ENCODE results near the gene WLS.

WLS gene

DNA sequence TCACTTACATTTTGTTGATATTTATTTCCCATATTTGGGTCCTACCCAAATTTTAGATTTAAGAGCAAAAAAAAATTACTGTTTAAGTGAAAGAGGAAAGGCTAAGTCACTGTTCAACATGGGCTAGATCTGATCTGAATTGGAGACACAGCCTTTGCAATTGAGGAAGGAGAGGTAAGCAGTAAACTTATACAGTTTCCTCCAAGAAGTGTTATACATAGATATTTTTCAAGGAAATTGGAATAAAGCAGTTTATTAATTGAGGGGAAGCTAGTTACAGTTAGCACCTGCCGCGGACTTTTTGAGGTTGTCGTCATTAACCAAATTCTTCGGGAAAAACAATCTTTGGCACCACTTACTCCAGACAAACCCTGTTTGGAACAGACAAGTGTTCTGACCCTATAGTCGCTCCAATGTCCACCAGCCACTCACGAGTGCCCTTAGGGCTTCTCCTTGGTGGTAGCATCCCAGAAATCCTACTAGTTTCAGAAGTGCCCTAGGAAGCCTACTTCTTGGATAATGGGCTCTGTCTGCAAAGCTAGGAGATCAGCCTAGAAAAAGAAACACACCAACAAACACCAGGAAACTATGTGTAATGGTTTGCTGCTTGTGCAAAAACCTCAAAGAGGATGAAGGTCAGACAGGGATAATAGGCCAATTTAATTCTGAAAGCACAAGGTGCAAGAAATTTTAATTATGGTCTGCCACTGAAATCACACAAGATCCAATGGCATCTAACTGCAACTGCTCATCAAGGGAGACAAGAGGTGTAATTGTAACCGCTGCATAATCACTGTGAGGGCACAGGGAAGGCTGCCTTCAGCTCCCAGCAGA lies 2.5 kb downstream of the WLS start:
- in situ Hi-C loops (cut with HindIII; ENCODE audit: low sequenced_read_pairs), result no loop called here

DNA sequence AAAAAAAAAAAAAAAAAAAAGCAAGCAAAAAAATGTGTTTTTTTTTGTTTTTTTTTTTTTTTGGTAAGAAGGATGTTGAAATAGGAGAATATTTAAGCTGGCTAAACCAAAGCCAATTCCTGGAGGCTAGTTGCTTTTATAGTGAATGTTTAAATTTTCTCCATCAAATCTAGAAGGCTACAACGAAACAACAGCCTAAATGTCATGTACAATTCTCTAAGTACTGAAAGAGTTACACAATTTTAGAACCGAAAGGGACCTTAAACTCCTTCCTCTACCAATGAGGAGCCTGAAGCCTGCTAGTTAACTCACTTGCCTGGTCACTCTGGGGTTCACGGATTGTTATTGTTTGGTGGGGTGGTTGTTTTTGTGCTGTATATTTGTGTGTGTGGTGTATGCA lies 3.5 kb downstream of the WLS start:
- in situ Hi-C loops (cut with HindIII; ENCODE audit: low sequenced_read_pairs), result no loop called here

DNA sequence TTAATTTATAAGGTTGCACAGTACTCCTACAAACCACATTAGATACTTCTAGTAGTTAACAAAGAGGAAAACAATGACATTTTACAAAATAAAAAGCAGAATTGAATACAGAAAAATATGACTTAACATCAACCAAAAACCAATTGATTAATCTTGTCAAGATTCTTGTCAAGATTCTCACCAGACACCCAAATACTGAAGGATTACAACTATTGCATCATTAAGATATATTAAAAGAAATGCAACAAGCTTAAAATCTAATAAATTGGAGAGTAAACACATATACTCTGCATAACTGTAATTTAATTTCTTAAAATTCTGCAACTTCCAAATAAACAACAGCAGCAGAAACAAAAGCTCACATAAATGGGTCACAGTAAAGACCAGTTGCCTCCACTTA lies 4.7 kb downstream of the WLS start:
- in situ Hi-C loops (cut with HindIII; ENCODE audit: low sequenced_read_pairs), result no loop called here

DNA sequence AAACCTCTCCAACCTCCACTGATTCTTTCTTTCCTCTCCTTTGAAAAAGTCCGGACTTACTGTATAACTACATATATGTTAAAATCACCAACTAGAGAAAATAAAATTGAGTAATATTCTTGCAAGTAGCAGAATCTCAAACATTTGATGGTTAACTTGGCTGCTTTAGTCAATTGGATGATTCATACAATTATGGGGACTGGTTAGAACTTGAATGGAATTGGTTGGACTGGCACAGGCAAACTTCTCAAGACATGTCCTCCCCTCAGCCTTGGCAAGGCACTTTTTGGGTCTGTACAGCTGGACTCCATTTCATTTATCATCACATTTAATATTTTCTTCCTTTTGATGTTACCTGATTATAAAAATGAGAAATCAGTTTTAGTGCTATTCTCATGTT lies 6.5 kb downstream of the WLS start:
- in situ Hi-C loops (cut with HindIII; ENCODE audit: low sequenced_read_pairs), result no loop called here

DNA sequence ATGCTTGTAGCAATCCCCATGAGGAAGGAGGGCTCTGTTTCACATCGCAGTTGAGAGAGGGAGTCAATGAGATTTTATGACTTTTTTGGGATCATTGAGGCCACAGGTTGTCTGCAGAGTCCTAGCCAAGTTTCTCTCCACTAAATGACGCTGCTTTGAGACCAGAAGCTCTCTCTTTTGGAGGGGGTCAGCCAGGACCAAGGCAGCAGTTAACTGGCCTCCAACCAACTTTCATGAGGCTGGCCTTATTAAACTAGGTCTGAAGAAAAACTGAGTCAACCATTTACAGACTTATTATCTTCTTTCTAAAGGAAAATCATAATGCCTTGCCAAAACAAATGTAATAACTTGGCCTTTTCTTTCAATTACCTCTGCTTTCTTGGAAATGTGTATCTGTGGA lies 8.6 kb downstream of the WLS start:
- in situ Hi-C loops (cut with HindIII; ENCODE audit: low sequenced_read_pairs), result loop anchor here (5.0 kb wide), 2 partner anchors 51 to 79 kb away; no protein-coding TSS in a partner anchor

DNA sequence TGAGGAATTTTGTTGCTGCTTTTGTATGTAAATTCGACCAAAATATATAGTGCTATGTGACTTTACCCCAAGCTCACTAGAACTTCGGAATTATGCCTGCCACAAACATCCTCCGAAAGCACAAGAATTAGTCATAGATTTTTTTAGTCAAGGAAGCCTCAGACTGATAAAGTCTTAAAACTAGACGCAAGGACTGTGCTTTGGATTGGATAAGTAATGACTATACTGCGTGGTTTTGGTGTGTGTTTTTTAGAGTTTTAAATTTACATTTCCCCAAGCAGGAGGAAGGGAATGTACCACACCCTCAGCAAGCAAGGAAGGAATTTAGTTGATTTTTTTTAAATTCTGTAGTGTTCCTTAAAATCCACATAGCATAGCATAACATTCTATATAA lies 10.3 kb downstream of the WLS start:
- in situ Hi-C loops (cut with HindIII; ENCODE audit: low sequenced_read_pairs), result loop anchor here (5.0 kb wide), 2 partner anchors 50 to 80 kb away; no protein-coding TSS in a partner anchor

DNA sequence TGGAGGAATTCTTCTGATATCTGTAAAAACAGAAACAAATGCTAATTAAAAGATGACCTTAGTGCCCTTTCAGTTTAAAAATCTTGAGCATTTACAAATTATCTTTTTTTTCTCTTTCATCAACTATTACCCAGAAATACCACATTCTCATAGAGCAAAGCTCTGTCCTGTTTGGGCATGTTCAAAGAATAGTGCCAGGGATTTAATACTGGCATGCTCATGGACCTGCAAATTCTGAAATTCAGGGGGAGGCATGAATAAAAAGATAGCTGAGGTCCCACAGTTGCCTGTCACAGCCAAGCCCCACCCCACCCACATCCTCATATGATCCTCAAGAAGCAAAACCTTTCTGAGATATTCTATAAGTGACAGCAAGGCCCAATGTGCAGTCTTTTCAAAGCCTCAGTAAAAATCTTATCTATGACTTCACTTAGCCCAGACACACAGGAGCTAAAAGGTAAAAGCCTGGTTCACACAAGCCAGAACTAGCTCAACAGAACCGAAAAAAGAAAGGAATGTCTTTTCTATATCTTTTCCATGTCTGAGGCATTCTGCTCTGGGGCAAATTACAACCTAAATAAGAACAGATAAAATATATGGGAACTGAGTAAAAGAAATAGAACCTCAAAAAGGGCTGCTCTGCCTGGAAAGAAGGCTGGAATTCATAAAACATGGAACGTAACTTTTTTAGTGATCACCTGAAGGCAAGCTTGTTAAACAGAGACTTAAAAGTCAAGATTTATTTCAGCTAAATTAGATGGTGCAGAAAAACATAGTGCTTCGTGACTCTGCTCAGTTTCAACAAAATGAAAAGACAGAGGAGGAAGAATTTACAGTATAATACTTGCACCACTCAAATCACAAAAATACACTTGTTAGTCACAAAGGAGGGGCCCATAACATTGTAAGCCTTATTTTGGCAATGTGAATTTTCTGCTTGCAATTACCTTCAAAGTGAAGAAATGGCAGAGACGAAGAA lies 11.0 kb downstream of the WLS start:
- in situ Hi-C loops (cut with HindIII; ENCODE audit: low sequenced_read_pairs), result loop anchor here (5.0 kb wide), 2 partner anchors 49 to 81 kb away; no protein-coding TSS in a partner anchor

DNA sequence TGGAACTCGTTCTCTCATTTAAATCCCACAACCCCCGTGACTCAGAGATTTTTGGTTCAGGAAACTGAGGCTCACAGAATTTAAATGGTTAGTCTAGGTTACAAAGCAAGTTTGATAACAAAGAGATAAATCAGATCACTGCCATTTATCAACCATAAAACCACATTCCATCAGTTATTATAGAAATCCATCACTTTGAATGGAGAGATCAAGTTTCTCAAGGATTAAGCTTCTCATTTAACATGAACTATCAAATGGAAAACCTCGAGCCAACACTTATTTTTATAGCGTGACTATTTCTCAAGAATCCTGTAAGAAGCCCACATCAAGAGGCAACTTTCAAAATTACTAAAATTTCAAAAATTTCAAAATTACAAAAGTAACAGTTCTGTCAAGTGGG lies 11.9 kb downstream of the WLS start:
- in situ Hi-C loops (cut with HindIII; ENCODE audit: low sequenced_read_pairs), result loop anchor here (5.0 kb wide), 2 partner anchors 48 to 82 kb away; no protein-coding TSS in a partner anchor

DNA sequence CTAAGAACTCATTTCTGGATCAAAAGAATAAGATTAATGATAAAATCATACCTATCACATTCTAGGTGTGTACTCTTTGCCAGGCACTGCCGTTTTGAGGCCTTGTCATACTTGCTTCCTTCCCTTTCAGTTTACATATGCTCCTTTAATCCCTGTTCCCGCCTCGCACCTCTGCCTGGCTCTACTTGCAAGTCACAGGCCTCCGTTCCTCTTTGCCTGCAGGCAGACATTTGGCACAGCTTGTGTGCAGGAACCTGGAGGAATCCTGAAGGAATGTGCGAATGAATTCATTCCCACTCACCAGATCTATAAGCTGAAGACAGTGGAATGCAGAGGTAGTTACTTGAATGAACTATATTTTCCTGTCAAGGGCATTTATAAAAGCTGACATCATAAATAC lies 13.8 kb downstream of the WLS start:
- in situ Hi-C loops (cut with HindIII; ENCODE audit: low sequenced_read_pairs), result no loop called here

DNA sequence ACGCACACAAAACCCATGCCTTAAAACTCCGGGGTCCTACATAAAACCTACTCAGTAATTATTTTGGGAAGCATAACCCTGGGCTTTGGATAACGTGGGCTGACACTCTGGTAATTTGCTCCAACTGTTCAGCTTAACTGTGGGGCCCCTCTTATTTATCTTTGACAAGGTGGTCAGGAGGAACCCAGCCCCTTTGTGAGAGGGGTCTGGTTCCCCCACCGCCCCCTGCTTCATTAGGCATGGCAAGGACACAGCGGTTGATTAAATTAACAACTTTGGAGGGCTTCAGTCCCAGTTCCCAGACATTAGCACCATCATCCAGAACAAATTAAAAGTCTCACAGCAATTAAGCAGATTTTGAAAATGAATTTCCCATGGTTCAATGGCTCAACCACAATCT lies 14.7 kb downstream of the WLS start:
- in situ Hi-C loops (cut with HindIII; ENCODE audit: low sequenced_read_pairs), result no loop called here

DNA sequence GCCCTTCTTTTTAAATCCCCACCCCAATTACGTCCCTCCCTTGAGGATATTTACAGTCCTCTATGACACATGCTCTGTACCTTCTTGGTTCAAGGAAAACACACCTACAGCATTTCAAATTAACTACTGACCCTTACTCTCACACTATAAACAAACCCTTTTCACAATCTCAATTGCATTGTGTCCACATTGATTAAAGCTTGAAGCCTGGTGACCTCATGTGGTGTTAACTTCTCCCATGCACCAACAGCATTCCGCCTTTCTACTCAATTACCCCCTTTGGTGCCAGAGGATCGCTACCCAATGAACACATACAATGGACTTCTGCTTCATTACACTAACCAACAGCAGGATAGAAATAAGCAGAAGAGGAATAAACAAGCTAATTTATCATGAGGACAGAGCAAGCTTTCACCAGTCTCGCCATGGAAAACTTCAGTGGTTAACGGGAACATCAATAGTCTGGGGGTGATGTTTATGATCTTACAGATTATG lies 15.2 kb downstream of the WLS start:
- in situ Hi-C loops (cut with HindIII; ENCODE audit: low sequenced_read_pairs), result no loop called here

DNA sequence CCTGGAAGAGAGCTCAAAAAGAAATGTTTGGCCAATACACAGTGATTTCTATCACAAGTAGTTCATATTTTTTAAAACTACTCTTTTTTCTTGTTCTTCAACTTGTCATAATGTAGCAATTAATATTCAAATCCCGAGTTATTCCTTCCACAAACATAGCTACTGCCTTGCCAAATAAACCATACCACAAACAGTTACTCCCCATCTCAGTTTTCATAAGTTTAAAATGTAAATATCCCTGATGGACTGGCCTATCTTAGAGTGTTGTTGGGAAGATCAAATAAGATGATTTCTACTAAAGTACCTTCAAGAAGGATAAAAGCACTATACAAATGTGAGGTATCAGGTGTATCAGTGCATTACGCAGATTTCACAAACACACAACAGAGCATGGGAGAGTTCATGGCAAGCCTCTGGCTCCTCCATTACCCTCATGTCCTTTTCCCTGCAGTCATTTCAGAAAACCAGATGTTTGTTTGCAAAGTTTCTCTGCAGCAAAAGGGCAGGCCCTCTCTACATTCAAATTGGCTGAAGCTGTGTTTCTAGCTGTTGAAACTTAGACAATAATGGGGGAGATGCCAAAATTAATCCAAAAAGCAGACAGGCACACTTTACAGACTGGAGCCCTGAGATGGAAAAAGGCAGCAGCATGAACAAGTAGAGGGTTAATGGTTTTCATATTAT lies 16.1 kb downstream of the WLS start:
- in situ Hi-C loops (cut with HindIII; ENCODE audit: low sequenced_read_pairs), result no loop called here

DNA sequence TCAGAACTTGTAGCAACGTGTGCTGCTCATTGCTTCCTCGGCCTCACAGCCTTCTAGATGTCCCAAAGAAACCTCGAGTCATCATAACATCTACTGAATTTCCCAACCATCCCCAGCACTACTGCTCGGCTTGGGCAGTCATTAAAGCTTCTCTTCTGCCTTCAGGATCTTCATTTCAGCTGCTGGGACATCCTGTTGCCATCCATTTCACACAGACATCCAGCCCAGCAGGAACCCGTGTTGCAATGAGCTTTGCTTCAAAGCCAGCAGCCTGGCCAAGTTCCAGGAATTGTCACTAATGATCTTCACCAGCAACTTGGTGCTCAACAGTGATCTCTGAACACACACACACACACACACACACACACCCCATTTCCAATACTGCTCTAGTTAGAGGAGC lies 18.5 kb downstream of the WLS start:
- in situ Hi-C loops (cut with HindIII; ENCODE audit: low sequenced_read_pairs), result loop anchor here (5.0 kb wide), 1 partner anchor 87 kb away; no protein-coding TSS in a partner anchor

DNA sequence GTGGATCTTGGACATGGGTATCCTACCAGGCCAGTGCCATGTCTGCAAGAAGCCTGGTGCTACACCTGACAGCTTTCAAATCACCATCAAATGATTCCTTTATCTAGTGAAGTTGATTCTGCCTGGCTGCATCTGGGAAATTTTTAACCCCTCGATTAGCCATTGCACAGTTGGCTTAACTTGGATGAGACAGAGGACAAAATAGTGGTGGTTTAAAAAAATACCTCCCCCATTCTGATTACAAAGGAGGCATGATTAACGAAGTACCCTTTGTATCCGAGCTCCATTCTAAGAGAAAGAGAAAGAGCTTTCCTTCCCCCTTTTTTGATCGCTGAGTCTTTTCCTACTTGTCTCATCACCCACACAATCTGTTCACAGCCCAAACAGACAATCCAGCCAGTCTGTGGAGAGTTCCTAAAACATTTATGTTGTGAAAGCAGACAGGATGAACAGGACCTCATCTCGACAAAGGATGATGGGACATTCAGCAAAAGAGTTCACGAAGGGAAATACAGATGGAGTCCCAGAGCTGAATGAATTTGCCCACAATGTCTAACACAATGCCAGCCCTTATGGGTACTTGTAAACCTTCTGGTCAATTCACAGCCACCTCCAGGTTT lies 20.5 kb downstream of the WLS start:
- in situ Hi-C loops (cut with HindIII; ENCODE audit: low sequenced_read_pairs), result loop anchor here (5.0 kb wide), 1 partner anchor 85 kb away; no protein-coding TSS in a partner anchor

DNA sequence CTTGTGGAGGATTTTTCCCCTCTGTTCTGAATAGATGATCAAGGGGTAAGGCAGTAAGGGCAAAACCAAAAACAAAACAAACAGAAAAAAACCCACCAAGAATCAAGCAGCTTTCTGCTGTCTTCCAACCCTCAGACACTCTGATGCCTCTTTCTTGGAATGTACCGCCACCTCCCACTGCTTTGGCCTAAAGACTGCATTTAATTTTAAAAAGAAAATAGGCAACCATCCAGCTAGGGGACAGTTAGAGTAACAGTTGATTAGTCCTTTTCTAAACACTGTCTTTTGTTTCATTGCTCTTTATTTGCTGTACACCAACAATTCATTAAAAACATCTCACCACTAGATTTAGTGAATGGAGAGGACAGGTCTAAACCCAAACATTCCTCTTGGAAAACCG lies 21.5 kb downstream of the WLS start:
- in situ Hi-C loops (cut with HindIII; ENCODE audit: low sequenced_read_pairs), result loop anchor here (5.0 kb wide), 1 partner anchor 84 kb away; no protein-coding TSS in a partner anchor

DNA sequence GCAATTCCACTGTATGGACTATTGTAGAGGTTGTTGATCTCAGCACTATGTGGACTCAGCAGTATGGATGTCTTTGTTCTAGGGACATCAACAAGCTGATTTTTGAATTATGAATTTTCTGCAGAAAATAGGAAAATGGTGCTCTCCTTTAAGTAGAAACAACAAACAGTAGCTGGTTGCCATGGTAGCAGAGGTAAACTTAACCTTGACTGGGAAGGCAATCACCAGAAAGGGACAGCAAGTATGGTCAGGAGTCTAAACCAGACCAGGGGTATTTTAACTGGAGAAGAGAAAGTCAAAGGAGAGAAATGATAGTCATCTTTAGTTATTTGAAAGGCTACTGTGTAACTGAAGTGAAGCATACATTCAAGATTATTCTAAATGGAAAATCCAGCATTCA lies 22.3 kb downstream of the WLS start:
- in situ Hi-C loops (cut with HindIII; ENCODE audit: low sequenced_read_pairs), result loop anchor here (5.0 kb wide), 1 partner anchor 83 kb away; no protein-coding TSS in a partner anchor

DNA sequence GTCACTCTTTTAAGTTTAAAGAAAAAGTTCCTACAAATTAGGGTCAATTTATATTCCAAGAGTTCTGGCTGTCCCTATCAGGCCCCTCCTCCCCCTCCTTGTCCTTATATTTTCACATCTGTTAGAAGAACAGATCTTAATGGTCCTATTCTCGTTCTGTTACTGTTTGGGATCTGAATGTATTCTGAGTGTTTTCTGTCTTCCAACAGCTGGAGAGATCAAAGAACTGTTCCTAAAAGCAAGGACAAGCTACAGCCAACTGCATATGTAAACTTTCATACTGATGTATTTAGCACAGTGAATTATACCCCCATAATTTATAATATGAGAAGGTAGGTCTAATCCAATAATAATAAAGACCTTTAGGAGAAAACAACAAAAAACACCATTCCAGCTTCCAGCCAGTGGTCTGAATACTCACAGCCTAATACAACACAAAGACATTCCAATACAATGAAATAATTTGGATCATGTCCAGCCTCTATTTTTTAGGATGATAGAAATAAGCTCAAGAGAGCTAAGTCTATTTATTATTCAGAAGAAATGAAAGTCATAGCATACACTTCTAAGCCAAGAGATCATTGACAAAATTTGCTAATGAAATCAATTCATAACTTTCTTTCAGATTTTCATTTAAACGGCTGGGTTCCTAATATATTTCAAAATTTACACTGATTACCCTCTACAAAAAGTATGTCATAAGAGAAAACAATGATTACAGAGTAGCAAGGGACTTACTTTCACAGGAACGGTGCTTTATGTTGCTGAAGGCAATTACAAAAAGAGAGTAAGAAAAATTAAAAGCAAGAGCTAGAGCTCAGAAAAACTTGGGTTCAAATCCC lies 25.3 kb downstream of the WLS start:
- in situ Hi-C loops (cut with HindIII; ENCODE audit: low sequenced_read_pairs), result no loop called here

DNA sequence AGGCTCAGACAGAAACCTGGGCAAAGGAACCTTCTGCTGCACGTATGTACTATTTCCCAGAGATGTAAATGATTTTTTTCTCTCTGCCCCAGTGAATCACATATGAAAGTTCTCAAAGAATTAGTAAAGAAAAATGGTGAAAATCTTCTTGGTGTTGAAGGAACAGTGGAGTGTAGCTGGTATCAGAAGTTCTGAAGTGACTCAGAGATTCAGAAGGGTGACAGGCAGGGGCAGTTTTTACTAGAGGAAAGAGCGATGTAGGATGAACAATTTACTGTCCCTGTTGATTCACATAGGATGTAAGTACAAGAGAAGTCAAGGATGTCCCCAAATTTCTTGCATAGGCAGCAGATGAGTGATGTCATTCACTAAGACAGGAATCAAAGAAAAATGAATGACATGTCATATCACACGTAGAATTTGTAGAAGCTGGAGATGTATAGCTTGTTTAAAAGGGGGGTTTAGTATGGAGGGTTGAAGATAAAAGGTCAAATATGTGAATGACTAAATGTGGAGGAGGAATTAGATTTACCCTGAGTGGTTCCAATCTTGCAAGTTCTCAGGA lies 26.4 kb downstream of the WLS start:
- in situ Hi-C loops (cut with HindIII; ENCODE audit: low sequenced_read_pairs), result no loop called here
